GM12891 (cell line): ENCODE results near the gene POC1A.

Experiments
- POLR2A ChIP-seq: IDR thresholded peaks from 2 replicates; pipeline ENCODE4 v1.6.1; 2011; ENCODE audit warnings: low read depth, low read length, control low read depth
- POLR2AphosphoS5 ChIP-seq: IDR thresholded peaks from 2 replicates; pipeline ENCODE4 v1.6.1; 2011; ENCODE audit warnings: low read depth, low read length, control low read depth
- TAF1 ChIP-seq: IDR thresholded peaks from 2 replicates; pipeline ENCODE4 v1.6.1; 2011; ENCODE audit warnings: low read depth, low read length, control low read depth

DNA sequence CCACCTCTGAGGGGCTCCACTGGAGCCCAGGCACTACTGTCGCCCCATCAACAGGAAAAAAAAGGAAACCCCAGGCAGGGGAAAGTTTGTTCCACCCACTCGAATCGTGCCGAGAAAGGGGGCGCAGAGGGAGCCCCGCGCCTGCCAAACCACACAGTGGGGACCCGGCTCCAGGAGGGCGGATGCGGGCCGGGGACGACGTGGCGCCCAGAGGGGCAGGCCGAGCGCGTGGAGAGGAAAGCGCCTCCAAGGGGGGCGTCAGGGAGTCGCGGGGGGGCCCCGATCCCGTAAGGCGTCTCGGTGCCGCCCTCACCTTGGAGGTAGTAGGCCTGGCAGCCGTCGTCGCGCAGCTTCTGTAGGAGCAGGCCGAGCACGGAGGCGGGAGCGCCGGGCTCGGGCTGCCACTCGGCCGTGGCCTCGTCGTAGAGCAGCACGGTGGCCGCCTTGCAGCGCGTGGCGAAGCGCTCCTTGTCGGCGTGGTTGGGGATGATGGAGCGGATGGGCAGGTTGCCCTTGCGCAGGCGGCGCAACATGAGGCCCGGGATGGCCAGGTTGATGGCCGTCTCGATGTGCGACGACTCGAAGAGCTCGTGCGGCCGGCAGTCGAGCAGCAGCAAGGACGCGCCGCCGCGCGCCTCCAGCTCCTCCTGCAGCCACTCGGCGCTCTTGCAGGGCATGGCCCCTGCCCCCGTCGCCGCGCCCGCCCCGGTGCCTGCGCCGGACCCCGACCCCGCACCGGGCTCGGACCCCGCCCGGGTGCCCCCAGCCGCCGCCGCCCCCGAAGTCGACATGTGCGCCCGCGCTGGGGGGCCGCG, 98.5 kb downstream of the POC1A start:
- TF ChIP-seq POLR2AphosphoS5, result no peak
- no peak for TF ChIP-seq TAF1
- TF ChIP-seq POLR2A, result no peak
